HEK293 (cell line): Measurements from ENCODE around the gene JADE3.

Experiments
- ZBTB21 ChIP-seq: fragments of 450-650 bp; formaldehyde crosslinking; IDR thresholded peaks from 2 replicates; pipeline ENCODE4 v1.5.1; 2017; ENCODE audit warnings: missing biosample characterization, missing genetic modification characterization
- ZEB2 ChIP-seq: fragments of 450-650 bp; formaldehyde crosslinking; IDR thresholded peaks from 2 replicates; pipeline ENCODE4 v1.5.1; 2016; ENCODE audit warnings: missing biosample characterization, missing genetic modification characterization
- ZFP3 ChIP-seq: fragments of 450-650 bp; formaldehyde crosslinking; IDR thresholded peaks from 2 replicates; pipeline ENCODE4 v1.5.1; 2016; ENCODE audit warnings: low read depth, missing biosample characterization, missing genetic modification characterization
- ZNF416 ChIP-seq: fragments of 450-650 bp; formaldehyde crosslinking; IDR thresholded peaks from 2 replicates; pipeline ENCODE4 v1.5.1; 2016; ENCODE audit warnings: missing biosample characterization, missing genetic modification characterization
- TF ChIP-seq, protein P1 (sequence below): fragments of 450-650 bp; formaldehyde crosslinking; IDR thresholded peaks from 2 replicates; pipeline ENCODE4 v1.5.1; 2016; ENCODE audit warnings: missing biosample characterization, missing genetic modification characterization
- TF ChIP-seq, protein P2 (sequence below): fragments of 450-650 bp; formaldehyde crosslinking; IDR thresholded peaks from 2 replicates; pipeline ENCODE4 v1.5.1; 2016; ENCODE audit warnings: missing biosample characterization, missing genetic modification characterization

GRCh38 chrX:46994096-46994495 lies 81.9 kb downstream of the JADE3 start:
- TF ChIP-seq ZNF416 (tag by site-specific recombination) (no peak), ZFP3 (tag by site-specific recombination) (no peak), ZBTB21 (no peak), ZEB2 (tag by site-specific recombination) (no peak)
- TF ChIP-seq, protein P1, sequence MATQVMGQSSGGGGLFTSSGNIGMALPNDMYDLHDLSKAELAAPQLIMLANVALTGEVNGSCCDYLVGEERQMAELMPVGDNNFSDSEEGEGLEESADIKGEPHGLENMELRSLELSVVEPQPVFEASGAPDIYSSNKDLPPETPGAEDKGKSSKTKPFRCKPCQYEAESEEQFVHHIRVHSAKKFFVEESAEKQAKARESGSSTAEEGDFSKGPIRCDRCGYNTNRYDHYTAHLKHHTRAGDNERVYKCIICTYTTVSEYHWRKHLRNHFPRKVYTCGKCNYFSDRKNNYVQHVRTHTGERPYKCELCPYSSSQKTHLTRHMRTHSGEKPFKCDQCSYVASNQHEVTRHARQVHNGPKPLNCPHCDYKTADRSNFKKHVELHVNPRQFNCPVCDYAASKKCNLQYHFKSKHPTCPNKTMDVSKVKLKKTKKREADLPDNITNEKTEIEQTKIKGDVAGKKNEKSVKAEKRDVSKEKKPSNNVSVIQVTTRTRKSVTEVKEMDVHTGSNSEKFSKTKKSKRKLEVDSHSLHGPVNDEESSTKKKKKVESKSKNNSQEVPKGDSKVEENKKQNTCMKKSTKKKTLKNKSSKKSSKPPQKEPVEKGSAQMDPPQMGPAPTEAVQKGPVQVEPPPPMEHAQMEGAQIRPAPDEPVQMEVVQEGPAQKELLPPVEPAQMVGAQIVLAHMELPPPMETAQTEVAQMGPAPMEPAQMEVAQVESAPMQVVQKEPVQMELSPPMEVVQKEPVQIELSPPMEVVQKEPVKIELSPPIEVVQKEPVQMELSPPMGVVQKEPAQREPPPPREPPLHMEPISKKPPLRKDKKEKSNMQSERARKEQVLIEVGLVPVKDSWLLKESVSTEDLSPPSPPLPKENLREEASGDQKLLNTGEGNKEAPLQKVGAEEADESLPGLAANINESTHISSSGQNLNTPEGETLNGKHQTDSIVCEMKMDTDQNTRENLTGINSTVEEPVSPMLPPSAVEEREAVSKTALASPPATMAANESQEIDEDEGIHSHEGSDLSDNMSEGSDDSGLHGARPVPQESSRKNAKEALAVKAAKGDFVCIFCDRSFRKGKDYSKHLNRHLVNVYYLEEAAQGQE (tag by site-specific recombination): no peak
- TF ChIP-seq, protein P2, sequence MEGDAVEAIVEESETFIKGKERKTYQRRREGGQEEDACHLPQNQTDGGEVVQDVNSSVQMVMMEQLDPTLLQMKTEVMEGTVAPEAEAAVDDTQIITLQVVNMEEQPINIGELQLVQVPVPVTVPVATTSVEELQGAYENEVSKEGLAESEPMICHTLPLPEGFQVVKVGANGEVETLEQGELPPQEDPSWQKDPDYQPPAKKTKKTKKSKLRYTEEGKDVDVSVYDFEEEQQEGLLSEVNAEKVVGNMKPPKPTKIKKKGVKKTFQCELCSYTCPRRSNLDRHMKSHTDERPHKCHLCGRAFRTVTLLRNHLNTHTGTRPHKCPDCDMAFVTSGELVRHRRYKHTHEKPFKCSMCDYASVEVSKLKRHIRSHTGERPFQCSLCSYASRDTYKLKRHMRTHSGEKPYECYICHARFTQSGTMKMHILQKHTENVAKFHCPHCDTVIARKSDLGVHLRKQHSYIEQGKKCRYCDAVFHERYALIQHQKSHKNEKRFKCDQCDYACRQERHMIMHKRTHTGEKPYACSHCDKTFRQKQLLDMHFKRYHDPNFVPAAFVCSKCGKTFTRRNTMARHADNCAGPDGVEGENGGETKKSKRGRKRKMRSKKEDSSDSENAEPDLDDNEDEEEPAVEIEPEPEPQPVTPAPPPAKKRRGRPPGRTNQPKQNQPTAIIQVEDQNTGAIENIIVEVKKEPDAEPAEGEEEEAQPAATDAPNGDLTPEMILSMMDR (tag by site-specific recombination): no peak
